GM13976 (cell line): ENCODE measurements around the gene NLRP13.

Experiments used
- DNase-seq: peaks from one replicate; pipeline ENCODE4 v3.0.0; 2012; ENCODE audit warnings: low spot score
- in situ Hi-C: fragments of 300-500 bp; cut with MboI; formaldehyde crosslinking; loops from one replicate; pipeline ENCODE4 v1.12.0; 2022; ENCODE audit warnings: low sequenced_read_pairs, mixed read lengths, inconsistent platforms; ENCODE audit not compliant: unreplicated experiment
- TF ChIP-seq, protein P1 (sequence below): IDR thresholded peaks from 2 replicates; pipeline ENCODE4 v1.5.1; 2012; ENCODE audit warnings: borderline replicate concordance, mild to moderate bottlenecking; ENCODE audit not compliant: insufficient read depth; ENCODE audit errors: extremely low read depth, missing control alignments, control extremely low read depth

NLRP13 gene

DNA sequence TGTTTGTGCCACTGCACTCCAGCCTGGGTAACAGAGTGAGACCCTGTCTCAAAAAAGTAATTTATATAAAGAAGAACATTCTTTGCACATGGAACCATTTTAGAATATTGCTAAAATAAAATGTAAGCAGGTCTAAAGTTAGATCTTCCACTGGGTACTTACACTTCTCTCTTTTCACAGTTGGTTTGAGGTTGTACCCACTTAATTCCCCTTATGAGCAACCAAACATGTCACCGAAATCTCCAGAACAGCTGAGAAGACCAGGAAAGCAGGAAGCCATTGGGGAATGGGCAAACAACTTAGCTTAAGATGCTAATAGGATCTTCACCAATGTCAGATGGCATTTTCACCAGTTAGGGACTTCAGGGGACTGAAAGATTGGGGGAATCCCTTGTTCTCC is 77.0 kb downstream of the NLRP13 start:
- in situ Hi-C loops: no loop called here
- no peak for DNase-seq
- TF ChIP-seq, protein P1, sequence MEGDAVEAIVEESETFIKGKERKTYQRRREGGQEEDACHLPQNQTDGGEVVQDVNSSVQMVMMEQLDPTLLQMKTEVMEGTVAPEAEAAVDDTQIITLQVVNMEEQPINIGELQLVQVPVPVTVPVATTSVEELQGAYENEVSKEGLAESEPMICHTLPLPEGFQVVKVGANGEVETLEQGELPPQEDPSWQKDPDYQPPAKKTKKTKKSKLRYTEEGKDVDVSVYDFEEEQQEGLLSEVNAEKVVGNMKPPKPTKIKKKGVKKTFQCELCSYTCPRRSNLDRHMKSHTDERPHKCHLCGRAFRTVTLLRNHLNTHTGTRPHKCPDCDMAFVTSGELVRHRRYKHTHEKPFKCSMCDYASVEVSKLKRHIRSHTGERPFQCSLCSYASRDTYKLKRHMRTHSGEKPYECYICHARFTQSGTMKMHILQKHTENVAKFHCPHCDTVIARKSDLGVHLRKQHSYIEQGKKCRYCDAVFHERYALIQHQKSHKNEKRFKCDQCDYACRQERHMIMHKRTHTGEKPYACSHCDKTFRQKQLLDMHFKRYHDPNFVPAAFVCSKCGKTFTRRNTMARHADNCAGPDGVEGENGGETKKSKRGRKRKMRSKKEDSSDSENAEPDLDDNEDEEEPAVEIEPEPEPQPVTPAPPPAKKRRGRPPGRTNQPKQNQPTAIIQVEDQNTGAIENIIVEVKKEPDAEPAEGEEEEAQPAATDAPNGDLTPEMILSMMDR: no peak
